Gastrocnemius medialis (tissue), 4 donors: Measurements from ENCODE around the gene PKD2L2.

Experiments
- POLR2A ChIP-seq, 2 donors: fragments of 450-650 bp; IDR thresholded peaks; one replicate each; pipeline ENCODE4 v1.6.1; 2017; ENCODE audit warnings: antibody characterized with exemption in 2 of 2, mild to moderate bottlenecking in 2 of 2, moderate library complexity in 2 of 2
- TF ChIP-seq, protein P1 (sequence below), 5 experiments: fragments of 450-650 bp in 3 of 5; fragments of 200-600 bp in 2 of 5; sonication (generic) in 2 of 5; IDR thresholded peaks in 4 of 5; conservative IDR thresholded peaks in 1 of 5; 1 replicate in 4 of 5; 2 replicates in 1 of 5; pipeline ENCODE4 v1.5.1; 2016 to 2019; ENCODE audit warnings: antibody characterized with exemption in 5 of 5, mild to moderate bottlenecking in 3 of 5, moderate library complexity in 3 of 5

DNA sequence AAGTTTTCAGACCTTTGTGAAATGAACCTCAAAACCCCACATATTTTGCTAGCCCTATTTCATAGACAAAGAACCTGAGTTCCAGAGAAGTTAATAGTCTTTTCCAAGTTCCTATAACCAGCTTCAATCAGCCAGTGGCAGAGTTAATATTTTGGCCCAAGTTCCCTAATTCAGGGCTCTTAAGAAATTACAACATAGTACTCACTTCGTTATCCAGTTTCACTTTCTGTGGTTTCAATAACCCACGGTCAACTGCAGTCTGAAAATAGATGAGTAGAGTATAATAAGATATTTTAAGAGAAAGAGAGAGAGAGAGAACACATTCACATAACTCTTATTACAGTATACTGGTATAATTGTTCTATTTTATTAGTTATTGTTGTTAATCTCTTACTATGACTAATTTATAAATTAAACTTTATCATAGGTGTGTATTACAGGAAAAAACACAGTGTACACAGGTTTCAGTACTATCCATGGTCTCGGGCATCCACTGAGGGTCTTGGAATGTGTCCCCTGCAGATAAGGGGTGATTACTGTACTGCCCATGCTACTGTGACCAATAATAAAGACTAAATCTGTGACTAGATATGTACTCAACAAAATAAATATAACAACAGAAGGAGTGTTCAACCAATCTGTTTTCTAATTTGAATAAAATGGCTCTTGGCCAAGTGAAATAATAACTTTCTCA, 30.9 kb upstream of the PKD2L2 start:
- TF ChIP-seq POLR2A (IDR thresholded peaks at IDR 0.05) = no peak
- TF ChIP-seq, protein P1, sequence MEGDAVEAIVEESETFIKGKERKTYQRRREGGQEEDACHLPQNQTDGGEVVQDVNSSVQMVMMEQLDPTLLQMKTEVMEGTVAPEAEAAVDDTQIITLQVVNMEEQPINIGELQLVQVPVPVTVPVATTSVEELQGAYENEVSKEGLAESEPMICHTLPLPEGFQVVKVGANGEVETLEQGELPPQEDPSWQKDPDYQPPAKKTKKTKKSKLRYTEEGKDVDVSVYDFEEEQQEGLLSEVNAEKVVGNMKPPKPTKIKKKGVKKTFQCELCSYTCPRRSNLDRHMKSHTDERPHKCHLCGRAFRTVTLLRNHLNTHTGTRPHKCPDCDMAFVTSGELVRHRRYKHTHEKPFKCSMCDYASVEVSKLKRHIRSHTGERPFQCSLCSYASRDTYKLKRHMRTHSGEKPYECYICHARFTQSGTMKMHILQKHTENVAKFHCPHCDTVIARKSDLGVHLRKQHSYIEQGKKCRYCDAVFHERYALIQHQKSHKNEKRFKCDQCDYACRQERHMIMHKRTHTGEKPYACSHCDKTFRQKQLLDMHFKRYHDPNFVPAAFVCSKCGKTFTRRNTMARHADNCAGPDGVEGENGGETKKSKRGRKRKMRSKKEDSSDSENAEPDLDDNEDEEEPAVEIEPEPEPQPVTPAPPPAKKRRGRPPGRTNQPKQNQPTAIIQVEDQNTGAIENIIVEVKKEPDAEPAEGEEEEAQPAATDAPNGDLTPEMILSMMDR (IDR thresholded peaks at IDR 0.05 in 4 of 5, conservative IDR thresholded peaks at IDR 0.05 in 1 of 5) = no peak
